ENCODE results near the gene PRRC2B.
"Not testable (repeated sequence)": the region's sequence is repeated elsewhere in the genome, so short reads cannot be mapped to it uniquely, and the experiment has no call there.

Gene PRRC2B

GRCh38 chr9:131472085-131472484, 78.2 kb downstream of the PRRC2B start:
- DNase-seq (ENCODE audit: low spot score): not testable (repeated sequence)

GRCh38 chr9:131473198-131473885, 79.5 kb downstream of the PRRC2B start:
- no peak for DNase-seq (ENCODE audit: low spot score)

GRCh38 chr9:131473891-131474290, 80.0 kb downstream of the PRRC2B start:
- DNase-seq (ENCODE audit: low spot score): no peak

GRCh38 chr9:131474711-131475110, 80.8 kb downstream of the PRRC2B start:
- no peak for DNase-seq (ENCODE audit: low spot score)

- no peak for DNase-seq (ENCODE audit: low spot score)
Measured at GRCh38 chr9:131475111-131475955, 81.4 kb downstream of the PRRC2B start.

- no peak for DNase-seq (ENCODE audit: low spot score)
Measured at GRCh38 chr9:131475956-131476776, 82.3 kb downstream of the PRRC2B start.

- no peak for DNase-seq (ENCODE audit: low spot score)
Measured at GRCh38 chr9:131476777-131477345, 83.0 kb downstream of the PRRC2B start.

GRCh38 chr9:131477367-131477766, 83.5 kb downstream of the PRRC2B start:
- DNase-seq (ENCODE audit: low spot score): no peak

GRCh38 chr9:131477816-131478419, 84.0 kb downstream of the PRRC2B start:
- DNase-seq (ENCODE audit: low spot score): no peak

GRCh38 chr9:131478421-131478868, 84.6 kb downstream of the PRRC2B start:
- DNase-seq (ENCODE audit: low spot score): peak; percentile 46

- no peak for DNase-seq (ENCODE audit: low spot score)
Measured at GRCh38 chr9:131478911-131479310, 85.0 kb downstream of the PRRC2B start.

- DNase-seq (ENCODE audit: low spot score): no peak
Measured at GRCh38 chr9:131480258-131480657, 86.4 kb downstream of the PRRC2B start.

GRCh38 chr9:131481441-131482342, 87.8 kb downstream of the PRRC2B start:
- DNase-seq (ENCODE audit: low spot score): no peak

GRCh38 chr9:131482343-131483006, 88.6 kb downstream of the PRRC2B start:
- DNase-seq (ENCODE audit: low spot score): no peak

- DNase-seq (ENCODE audit: low spot score): no peak
Measured at GRCh38 chr9:131483319-131484050, 89.6 kb downstream of the PRRC2B start.

- DNase-seq (ENCODE audit: low spot score): no peak
Measured at GRCh38 chr9:131484051-131484445, 90.2 kb downstream of the PRRC2B start.

- no peak for DNase-seq (ENCODE audit: low spot score)
Measured at GRCh38 chr9:131484560-131485185, 90.8 kb downstream of the PRRC2B start.

GRCh38 chr9:131485206-131485605, 91.3 kb downstream of the PRRC2B start:
- DNase-seq (ENCODE audit: low spot score): no peak
